BLaER1 (cell line): ENCODE data around the gene PNMA6F.
"Not testable (repeated sequence)": the region's sequence is repeated elsewhere in the genome, so short reads cannot be mapped to it uniquely, and the experiment has no call there.

Experiments used
- H3K27ac ChIP-seq: shearing (Covaris generic); formaldehyde crosslinking; 2 replicates; pipeline ENCODE4 v1.8.1; 2022
- H3K27me3 ChIP-seq: shearing (Covaris generic); formaldehyde crosslinking; 2 replicates; pipeline ENCODE4 v1.8.1; 2022
- H3K36me3 ChIP-seq: shearing (Covaris generic); formaldehyde crosslinking; 2 replicates; pipeline ENCODE4 v1.8.1; 2022
- H3K4me1 ChIP-seq: shearing (Covaris generic); formaldehyde crosslinking; 2 replicates; pipeline ENCODE4 v1.8.1; 2022
- H3K4me2 ChIP-seq: shearing (Covaris generic); formaldehyde crosslinking; 2 replicates; pipeline ENCODE4 v1.8.1; 2022
- H3K4me3 ChIP-seq: shearing (Covaris generic); formaldehyde crosslinking; 2 replicates; pipeline ENCODE4 v1.8.1; 2022
- H3K9ac ChIP-seq: shearing (Covaris generic); formaldehyde crosslinking; 2 replicates; pipeline ENCODE4 v1.8.1; 2022
- H3K9me3 ChIP-seq: shearing (Covaris generic); formaldehyde crosslinking; 2 replicates; pipeline ENCODE4 v1.8.1; 2022
- H4K20me1 ChIP-seq: shearing (Covaris generic); formaldehyde crosslinking; 2 replicates; pipeline ENCODE4 v1.8.1; 2022

PNMA6F gene

DNA sequence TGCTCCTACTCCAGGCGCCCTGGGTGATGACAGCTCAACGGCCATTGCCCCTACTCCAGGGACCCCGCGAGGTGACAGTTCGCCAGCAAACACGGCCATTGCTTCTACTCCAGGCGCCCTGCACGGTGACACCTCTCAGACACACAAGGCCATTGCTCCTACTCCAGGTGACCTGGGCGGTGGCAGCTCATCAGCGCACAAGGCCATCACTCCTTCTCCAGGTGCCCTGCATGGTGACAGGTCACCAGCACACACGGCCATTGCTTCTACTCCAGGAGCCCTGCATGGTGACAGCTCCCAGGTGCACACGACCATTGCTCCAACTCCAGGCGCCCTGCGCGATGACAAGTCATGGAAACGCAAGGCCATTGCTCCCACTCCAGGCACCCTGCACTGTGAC is 46.1 kb downstream of the PNMA6F start:
- H3K4me2 ChIP-seq, H4K20me1 ChIP-seq, H3K27me3 ChIP-seq, H3K4me1 ChIP-seq, H3K4me3 ChIP-seq, H3K9me3 ChIP-seq, H3K36me3 ChIP-seq, H3K27ac ChIP-seq, H3K9ac ChIP-seq: not testable (repeated sequence)

DNA sequence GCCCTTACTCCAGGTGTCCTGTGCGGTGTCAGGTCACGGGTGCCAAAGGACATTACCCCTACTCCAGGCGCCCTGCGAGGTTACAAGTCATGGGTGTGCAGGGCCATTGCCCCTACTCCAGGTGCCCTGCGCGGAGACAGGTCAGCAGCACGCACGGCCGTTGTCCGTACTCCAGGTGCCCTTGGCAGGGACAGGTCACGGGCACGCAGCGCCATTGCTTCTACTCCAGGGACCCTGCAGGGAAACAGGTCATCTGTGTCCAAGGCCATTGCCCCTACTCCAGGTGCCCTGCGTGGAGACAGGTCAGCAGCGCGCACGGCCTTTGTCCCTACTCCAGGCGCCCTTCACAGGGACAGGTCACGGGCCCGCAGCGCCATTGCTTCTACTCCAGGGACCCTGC is 49.0 kb downstream of the PNMA6F start:
- not testable (repeated sequence) for H3K27me3 ChIP-seq

DNA sequence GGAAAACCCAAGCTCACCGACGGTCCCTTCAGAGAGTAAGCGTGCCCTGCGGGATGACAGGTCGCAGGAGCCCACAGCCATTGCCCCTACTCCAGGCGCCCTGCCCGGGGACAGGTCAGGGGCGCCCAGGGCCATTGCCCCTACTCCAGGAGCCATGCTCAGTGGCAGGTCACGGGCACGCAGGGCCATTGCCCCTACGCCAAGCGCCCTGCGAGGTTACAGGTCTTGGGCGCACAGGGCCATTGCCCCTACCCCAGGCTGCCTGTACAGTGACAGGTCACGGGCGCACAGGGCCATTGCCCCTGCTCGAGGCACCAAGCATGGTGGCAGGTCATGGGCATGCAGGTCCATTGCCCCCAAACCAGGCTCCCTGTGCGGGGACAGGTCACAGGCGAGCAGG is 49.5 kb downstream of the PNMA6F start:
- not testable (repeated sequence) for H4K20me1 ChIP-seq, H3K27me3 ChIP-seq, H3K4me3 ChIP-seq, H3K9me3 ChIP-seq, H3K36me3 ChIP-seq, H3K9ac ChIP-seq, H3K4me1 ChIP-seq, H3K27ac ChIP-seq, H3K4me2 ChIP-seq

More for the DNA sequence above, 49.0 kb downstream of the PNMA6F start:
- H3K4me2 ChIP-seq, H3K9ac ChIP-seq, H3K27ac ChIP-seq, H3K4me3 ChIP-seq, H3K4me1 ChIP-seq, H3K36me3 ChIP-seq, H3K9me3 ChIP-seq, H4K20me1 ChIP-seq: not testable (repeated sequence)
